HG03354 (cell line): ENCODE measurements around the gene MALAT1.

ENCODE experiments used
- ATAC-seq: cut with Tn5 transposase; IDR thresholded peaks from one replicate; pipeline ENCODE4 v1.9.1; 2021; ENCODE audit warnings: mild to moderate bottlenecking; ENCODE audit not compliant: unreplicated experiment, poor library complexity, severe bottlenecking

The MALAT1 gene

GRCh38 chr11:65537296-65537597, 38.4 kb downstream of the MALAT1 start:
- ATAC-seq = no peak

DNA sequence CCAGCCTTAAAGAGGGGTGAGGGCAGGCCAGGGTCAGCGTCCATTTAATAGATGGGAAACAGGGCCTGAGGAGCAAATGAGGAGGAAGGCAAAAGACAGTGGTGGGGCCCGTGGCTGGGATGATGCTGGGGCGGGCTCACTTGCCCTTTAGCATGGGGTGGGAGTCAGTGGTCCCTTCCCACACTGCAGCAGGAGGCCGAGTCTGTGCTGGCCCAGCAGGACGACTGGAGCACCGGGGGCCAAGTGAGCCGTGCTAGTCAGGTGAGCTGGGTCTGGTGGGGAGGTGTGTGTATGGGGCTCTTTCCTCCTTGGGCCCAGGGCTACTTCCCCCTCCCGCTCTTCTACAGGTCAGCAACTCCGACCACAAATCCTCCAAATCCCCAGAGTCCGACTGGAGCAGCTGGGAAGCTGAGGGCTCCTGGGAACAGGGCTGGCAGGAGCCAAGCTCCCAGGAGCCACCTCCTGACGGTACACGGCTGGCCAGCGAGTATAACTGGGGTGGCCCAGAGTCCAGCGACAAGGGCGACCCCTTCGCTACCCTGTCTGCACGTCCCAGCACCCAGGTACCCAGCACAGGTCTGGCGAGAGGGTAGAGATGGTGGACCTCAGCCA, 38.9 kb downstream of the MALAT1 start:
- ATAC-seq = no peak

GRCh38 chr11:65538232-65538914, 39.5 kb downstream of the MALAT1 start:
- ATAC-seq = no peak

DNA sequence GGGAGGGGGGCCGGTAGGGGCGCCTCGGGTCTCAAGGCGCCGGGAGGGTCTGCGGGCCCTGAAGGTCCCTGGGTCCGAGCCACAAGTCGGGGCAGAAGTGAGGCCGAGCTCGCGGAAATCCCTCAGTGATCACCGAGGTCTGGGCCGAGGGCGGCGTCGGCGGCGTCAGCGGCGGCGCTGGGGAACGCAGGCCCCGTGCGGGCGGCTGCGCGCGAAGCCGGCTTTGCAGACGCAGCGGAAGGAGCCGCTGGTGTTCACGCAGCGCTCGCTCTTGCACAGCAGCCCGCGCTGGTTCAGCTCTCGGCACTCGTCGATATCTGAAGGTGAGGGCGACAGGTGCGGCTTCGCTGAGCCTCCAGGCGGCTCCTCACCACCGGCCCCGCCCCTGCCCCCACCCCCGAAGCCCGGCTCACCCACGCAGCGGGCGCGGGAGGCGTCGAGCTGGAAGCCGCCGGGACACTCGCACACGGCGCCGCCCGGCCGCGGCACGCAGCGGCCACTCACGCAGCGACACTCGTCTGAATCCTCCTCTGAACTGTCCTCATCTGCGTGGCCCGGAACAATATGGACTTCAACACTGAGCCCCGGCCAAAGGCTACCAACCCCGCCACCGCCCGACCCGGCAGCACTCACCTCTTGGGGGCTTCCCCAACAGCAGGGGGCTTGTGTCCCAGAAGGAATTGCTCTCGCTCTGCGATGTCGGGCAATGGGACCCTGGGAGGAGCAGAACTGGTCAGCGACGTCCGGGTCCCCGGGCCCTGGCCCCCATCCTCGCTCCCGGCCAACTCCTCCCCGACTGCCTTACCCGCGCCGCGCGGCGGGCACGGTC, 40.3 kb downstream of the MALAT1 start:
- ATAC-seq = no peak

GRCh38 chr11:65539744-65540289, 41.0 kb downstream of the MALAT1 start:
- peak; percentile 56 for ATAC-seq

DNA sequence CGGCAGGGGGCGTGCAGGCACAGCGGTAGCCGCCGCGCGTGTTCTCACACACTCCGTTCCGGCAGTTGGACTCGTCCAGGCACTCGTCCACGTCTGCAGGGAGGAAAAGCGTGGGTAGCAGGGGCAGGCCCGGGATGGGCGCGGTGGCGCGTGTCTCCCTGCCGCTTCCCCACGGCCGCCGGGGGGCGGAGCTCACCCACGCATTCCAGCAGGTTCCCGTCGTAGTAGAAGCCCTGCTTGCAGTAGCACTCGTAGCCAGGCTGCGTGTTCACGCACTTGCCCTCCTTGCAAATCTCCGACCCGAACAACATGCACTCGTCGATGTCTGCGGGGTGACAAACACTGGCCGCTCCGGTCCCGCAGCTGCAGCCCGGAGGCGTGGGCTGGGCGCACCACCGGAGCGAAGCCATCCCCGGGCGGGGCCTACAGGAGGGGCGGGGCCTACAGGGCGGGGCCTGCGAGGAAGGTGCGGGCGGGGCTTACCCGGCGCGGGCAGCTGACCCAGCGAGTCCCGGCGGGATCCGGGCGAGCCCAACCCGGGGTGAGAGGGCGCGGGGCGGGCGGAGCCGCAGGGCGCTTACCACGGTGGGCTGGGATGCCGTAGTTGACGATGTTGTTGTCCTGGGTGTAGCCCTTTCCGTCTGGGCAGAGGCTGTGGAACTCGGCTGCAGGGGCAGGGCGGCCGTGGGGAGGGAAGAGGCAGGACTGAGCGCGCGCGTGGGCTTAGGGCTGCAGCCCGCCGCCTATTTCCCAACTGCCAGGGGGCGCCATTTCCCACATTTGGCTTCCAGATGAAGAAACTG, 41.6 kb downstream of the MALAT1 start:
- ATAC-seq = peak; percentile 67

GRCh38 chr11:65541093-65541982, 42.5 kb downstream of the MALAT1 start:
- no peak for ATAC-seq

GRCh38 chr11:65542738-65543390, 44.0 kb downstream of the MALAT1 start:
- ATAC-seq = no peak

GRCh38 chr11:65545853-65546216, 47.0 kb downstream of the MALAT1 start:
- ATAC-seq = no peak

- ATAC-seq = peak; percentile 76
Measured at GRCh38 chr11:65546217-65546958, 47.5 kb downstream of the MALAT1 start.

GRCh38 chr11:65547446-65548125, 48.7 kb downstream of the MALAT1 start:
- no peak for ATAC-seq

GRCh38 chr11:65548395-65548794, 49.5 kb downstream of the MALAT1 start:
- no peak for ATAC-seq

DNA sequence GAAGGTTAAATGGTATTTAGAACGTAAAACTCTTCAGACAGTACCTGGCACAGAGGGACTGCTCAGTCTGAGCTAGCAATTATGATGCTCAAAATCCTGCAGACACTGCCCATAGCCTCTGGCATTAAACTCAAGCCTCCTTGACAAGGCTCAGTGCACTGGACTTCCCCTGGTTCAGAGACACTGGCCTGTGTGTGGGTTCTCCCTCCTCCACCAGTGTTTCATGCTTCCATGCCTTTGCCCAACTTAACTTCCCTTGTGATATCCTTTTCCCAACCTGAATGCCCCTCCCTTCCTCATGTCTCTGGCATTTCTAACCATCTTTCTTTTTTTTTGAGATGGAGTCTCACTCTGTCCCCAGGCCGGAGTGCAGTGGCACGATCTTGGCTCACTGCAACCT, 50.3 kb downstream of the MALAT1 start:
- no peak for ATAC-seq

- no peak for ATAC-seq
Measured at GRCh38 chr11:65551572-65552387, 52.9 kb downstream of the MALAT1 start.

GRCh38 chr11:65552388-65552951, 53.6 kb downstream of the MALAT1 start:
- no peak for ATAC-seq

GRCh38 chr11:65553301-65554001, 54.6 kb downstream of the MALAT1 start:
- ATAC-seq = no peak
